ENCODE results near the gene ZNF324. TPM values are rescaled to one million over a fixed set of nuclear protein-coding genes. Genes with fewer than 3 reads are reported as not detected.

Gene ZNF324
- total and polyA plus RNA-seq, 11 donors, result 2.5 to 10.1 (median 5.3) TPM

DNA sequence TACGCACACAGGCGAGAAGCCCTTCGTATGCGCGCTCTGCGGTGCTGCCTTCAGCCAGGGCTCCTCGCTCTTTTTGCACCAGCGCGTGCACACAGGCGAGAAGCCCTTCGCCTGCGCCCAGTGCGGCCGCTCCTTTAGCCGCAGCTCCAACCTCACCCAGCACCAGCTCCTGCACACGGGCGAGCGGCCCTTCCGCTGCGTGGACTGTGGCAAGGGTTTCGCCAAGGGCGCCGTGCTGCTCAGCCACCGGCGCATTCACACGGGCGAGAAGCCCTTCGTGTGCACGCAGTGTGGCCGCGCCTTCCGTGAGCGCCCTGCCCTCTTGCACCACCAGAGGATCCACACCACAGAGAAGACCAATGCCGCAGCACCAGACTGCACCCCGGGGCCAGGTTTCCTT lies 10.8 kb upstream of the ZNF324 start:
- WGBS, 4 donors, result 96 to 97% (median 97%) methylated on average over 32 to 35 of the region's 35 CpGs
- peaks cover 0 to 31% (median 13%) of the 10 kb centered on the region in 9 donors for H3K36me3 ChIP-seq
- no peak for DNase-seq
- intact Hi-C loops (cut with DNase I), result no loop called here
- H3K4me3 ChIP-seq, result no peak overlapping the region
- no peak overlapping the region for H3K27ac ChIP-seq
- H3K4me1 ChIP-seq, result peaks cover 0 to 7% (median under 1%) of the 10 kb centered on the region in 12 donors
- H3K9me3 ChIP-seq, result no peaks in the 10 kb centered on the region
- H3K27me3 ChIP-seq, result no peaks in the 10 kb centered on the region
- no peak for ATAC-seq
- no peak for TF ChIP-seq POLR2A (IDR thresholded peaks at IDR 0.05)
- TF ChIP-seq, protein P1, sequence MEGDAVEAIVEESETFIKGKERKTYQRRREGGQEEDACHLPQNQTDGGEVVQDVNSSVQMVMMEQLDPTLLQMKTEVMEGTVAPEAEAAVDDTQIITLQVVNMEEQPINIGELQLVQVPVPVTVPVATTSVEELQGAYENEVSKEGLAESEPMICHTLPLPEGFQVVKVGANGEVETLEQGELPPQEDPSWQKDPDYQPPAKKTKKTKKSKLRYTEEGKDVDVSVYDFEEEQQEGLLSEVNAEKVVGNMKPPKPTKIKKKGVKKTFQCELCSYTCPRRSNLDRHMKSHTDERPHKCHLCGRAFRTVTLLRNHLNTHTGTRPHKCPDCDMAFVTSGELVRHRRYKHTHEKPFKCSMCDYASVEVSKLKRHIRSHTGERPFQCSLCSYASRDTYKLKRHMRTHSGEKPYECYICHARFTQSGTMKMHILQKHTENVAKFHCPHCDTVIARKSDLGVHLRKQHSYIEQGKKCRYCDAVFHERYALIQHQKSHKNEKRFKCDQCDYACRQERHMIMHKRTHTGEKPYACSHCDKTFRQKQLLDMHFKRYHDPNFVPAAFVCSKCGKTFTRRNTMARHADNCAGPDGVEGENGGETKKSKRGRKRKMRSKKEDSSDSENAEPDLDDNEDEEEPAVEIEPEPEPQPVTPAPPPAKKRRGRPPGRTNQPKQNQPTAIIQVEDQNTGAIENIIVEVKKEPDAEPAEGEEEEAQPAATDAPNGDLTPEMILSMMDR (IDR thresholded peaks at IDR 0.05), result no peak

DNA sequence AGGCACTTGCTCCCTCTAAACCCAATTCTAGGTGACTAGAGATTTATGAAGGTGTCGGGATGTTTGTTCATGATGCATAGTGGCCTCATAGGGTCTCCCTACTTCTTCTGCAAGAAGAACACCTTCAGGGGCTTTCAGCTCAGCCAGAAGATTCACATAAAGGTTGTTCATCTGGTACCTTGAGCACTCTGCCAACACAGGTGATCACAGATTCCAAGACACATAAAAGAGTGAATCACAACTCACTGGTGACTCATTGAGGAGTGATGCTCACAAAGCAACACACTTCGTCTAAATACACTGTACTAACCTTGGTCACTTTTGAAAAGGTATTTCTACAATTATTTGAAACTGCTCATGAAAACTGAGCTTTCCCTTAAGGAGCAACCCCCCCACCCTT lies 6.8 kb upstream of the ZNF324 start:
- ATAC-seq (no peak), DNase-seq (no peak)
- Histone ChIP-seq H3K27me3 (no peaks in the 10 kb centered on the region), H3K27ac (no peak overlapping the region), H3K4me1 (no peaks in the 10 kb centered on the region), H3K36me3 (peaks cover 0 to 18% (median 12%) of the 10 kb centered on the region in 9 donors), H3K4me3 (no peak overlapping the region), H3K9me3 (no peaks in the 10 kb centered on the region)
- TF ChIP-seq POLR2A (IDR thresholded peaks at IDR 0.05), result no peak
- TF ChIP-seq, protein P1 (IDR thresholded peaks at IDR 0.05), result no peak
- 90 to 100% (median 98%) methylated on average over 2 of the region's 2 CpGs for whole genome bisulfite sequencing, 4 donors
- intact Hi-C loops (cut with DNase I), result no loop called here

DNA sequence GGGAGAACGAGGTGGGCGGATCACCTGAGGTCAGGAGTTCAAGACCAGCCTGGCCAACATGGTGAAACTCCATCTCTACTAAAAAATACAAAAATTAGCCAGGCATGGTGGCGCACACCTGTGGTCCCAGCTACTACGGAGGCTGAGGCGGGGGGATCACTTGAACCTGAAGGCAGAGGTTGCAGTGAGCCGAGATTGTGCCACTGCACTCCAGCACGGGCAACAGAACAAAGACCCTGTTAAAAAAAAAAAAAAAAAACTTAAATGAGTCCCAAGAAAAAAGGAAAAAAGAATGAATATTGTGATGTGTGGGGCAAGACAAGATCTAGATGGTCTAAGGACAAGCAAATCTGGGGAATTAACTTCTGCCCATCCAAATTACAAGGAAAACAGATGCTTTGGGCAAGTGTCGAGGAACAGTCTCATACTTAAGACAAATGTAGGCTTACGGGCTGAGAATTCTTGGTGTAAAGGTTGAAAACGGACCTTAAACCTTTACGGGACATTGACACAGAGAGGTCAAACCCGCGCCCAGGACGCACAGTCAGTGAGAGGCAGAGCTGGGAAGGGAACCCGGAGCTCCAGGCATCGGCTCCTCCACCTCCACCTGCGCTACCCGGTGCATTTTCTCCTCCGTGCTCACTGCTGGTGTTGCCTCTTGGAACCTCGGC lies 656 bp upstream of the ZNF324 start:
- TF ChIP-seq, protein P1 (IDR thresholded peaks at IDR 0.05), result no peak
- TF ChIP-seq POLR2A (IDR thresholded peaks at IDR 0.05), result no peak
- DNase-seq (no peak), ATAC-seq (peak in 3 of 4 donors; percentile 4 to 9 (median 5))
- H3K9me3 ChIP-seq, result no peaks in the 10 kb centered on the region
- WGBS, 4 donors, result 35 to 36% (median 36%) methylated on average over 19 to 20 of the region's 20 CpGs
- no peaks in the 10 kb centered on the region for H3K27me3 ChIP-seq
- H3K27ac ChIP-seq, result peak overlapping the region in 5 of 12 donors; percentile 77 to 90 (median 85)
- peaks cover 0 to 19% (median 10%) of the 10 kb centered on the region in 9 donors for H3K36me3 ChIP-seq
- intact Hi-C loops (cut with DNase I), result loop anchor here in 1 of 10 donors (1.0 kb wide), 1 partner anchor 26 kb away; the partner anchor contains the start of gene ZNF132
- H3K4me1 ChIP-seq, result peaks cover 4 to 16% (median 13%) of the 10 kb centered on the region in 12 donors
- H3K4me3 ChIP-seq, result peak overlapping the region; percentile 2 to 100 (median 94)

- no peak for DNase-seq
- WGBS, 4 donors, result 54 to 70% (median 68%) methylated on average over 5 of the region's 5 CpGs
- Histone ChIP-seq H3K9me3 (no peaks in the 10 kb centered on the region), H3K36me3 (peaks cover 0 to 36% (median 28%) of the 10 kb centered on the region in 9 donors), H3K27me3 (no peaks in the 10 kb centered on the region), H3K27ac (no peak overlapping the region), H3K4me1 (peaks cover 4 to 16% (median 13%) of the 10 kb centered on the region in 12 donors), H3K4me3 (peak overlapping the region in 4 of 12 donors; percentile 2 to 36 (median 16))
- TF ChIP-seq POLR2A (IDR thresholded peaks at IDR 0.05), result no peak
- TF ChIP-seq, protein P1 (IDR thresholded peaks at IDR 0.05), result no peak
- intact Hi-C loops (cut with DNase I), result no loop called here
- no peak for ATAC-seq
Observed at GRCh38 chr19:58468216-58468839, 1.4 kb downstream of the ZNF324 start.
